DMS 273 (cell line): Measurements from ENCODE around the gene PGBD4.
"Not testable (repeated sequence)": the region's sequence is repeated elsewhere in the genome, so short reads cannot be mapped to it uniquely, and the experiment has no call there.

Experiments used
- DNase-seq: peaks from one replicate; lab custom pipeline; 2025; ENCODE audit not compliant: unreplicated experiment; lab: John Stamatoyannopoulos, UW

Gene PGBD4

GRCh38 chr15:34111488-34111887, 9.6 kb downstream of the PGBD4 start:
- no peak for DNase-seq

- DNase-seq: no peak
These were observed 12.3 kb downstream of the PGBD4 start for GRCh38 chr15:34114215-34114614.

GRCh38 chr15:34114739-34115138, 12.9 kb downstream of the PGBD4 start:
- no peak for DNase-seq

- DNase-seq: peak; percentile 83
These were observed 14.7 kb downstream of the PGBD4 start for GRCh38 chr15:34116620-34117019.

GRCh38 chr15:34119291-34119690, 17.4 kb downstream of the PGBD4 start:
- DNase-seq: peak; percentile 74

- DNase-seq: not testable (repeated sequence)
These were observed 18.5 kb downstream of the PGBD4 start for GRCh38 chr15:34120420-34120819.

GRCh38 chr15:34121786-34122185, 19.9 kb downstream of the PGBD4 start:
- DNase-seq: not testable (repeated sequence)

- no peak for DNase-seq
These were observed 20.9 kb downstream of the PGBD4 start for GRCh38 chr15:34122771-34123183.

GRCh38 chr15:34124651-34125050, 22.8 kb downstream of the PGBD4 start:
- no peak for DNase-seq

- no peak for DNase-seq
These were observed 24.1 kb downstream of the PGBD4 start for GRCh38 chr15:34125945-34126344.

GRCh38 chr15:34126522-34126921, 24.6 kb downstream of the PGBD4 start:
- no peak for DNase-seq

GRCh38 chr15:34128898-34129297, 27.0 kb downstream of the PGBD4 start:
- no peak for DNase-seq

GRCh38 chr15:34132881-34133280, 31.0 kb downstream of the PGBD4 start:
- no peak for DNase-seq

GRCh38 chr15:34133511-34133910, 31.6 kb downstream of the PGBD4 start:
- DNase-seq: no peak

GRCh38 chr15:34147371-34148140, 45.7 kb downstream of the PGBD4 start:
- DNase-seq: no peak

- no peak for DNase-seq
These were observed 52.9 kb downstream of the PGBD4 start for GRCh38 chr15:34154725-34155204.

GRCh38 chr15:34155859-34156258, 54.0 kb downstream of the PGBD4 start:
- no peak for DNase-seq
